ENCODE data around the gene HCST.

DNA sequence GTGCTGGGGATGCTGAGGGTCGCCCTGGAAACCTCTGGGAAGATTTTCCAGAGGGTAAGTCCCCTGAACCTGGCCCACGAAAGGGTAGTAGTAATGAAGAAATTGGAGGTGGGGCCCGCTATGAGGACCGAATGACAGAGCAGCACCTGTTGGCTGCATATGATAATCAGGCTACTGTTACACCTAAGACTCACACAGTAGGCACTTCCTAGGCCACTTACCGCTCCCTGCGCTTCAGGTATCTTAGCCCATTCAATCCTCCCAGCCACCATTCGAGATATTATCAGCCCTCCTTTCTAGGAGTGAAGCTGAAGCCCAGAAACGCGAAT is 29.5 kb downstream of the HCST start:
- no peak for TF ChIP-seq POLR2A (IDR thresholded peaks at IDR 0.05)
- TF ChIP-seq, protein P1, sequence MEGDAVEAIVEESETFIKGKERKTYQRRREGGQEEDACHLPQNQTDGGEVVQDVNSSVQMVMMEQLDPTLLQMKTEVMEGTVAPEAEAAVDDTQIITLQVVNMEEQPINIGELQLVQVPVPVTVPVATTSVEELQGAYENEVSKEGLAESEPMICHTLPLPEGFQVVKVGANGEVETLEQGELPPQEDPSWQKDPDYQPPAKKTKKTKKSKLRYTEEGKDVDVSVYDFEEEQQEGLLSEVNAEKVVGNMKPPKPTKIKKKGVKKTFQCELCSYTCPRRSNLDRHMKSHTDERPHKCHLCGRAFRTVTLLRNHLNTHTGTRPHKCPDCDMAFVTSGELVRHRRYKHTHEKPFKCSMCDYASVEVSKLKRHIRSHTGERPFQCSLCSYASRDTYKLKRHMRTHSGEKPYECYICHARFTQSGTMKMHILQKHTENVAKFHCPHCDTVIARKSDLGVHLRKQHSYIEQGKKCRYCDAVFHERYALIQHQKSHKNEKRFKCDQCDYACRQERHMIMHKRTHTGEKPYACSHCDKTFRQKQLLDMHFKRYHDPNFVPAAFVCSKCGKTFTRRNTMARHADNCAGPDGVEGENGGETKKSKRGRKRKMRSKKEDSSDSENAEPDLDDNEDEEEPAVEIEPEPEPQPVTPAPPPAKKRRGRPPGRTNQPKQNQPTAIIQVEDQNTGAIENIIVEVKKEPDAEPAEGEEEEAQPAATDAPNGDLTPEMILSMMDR (IDR thresholded peaks at IDR 0.05) = no peak
